HCT116 (cell line): ENCODE measurements around the gene LHCGR. TPM values are rescaled to one million over a fixed set of nuclear protein-coding genes. Genes with fewer than 3 reads are reported as not detected.

Experiments
- ATAC-seq: fragments of 200-7000 bp; cut with Tn5 transposase; 2 replicates; pipeline ENCODE4 v1.9.1; 2020; ENCODE audit warnings: mild to moderate bottlenecking, moderate library complexity
- BruUV-seq: library from RNA; stranded (reverse); fragments of 400-500 nt; replicated peaks from 2 replicates; lab custom pipeline; 2021; lab: Mats Ljungman, UMichigan
- CTCF ChIA-PET: fragments of 300-600 bp; sonication (Branson Sonifier 250); formaldehyde crosslinking; loops from one replicate; lab custom pipeline; 2021; ENCODE audit warnings: antibody characterized with exemption; lab: Charles Lee
- POLR2A ChIA-PET: fragments of 300-600, 350-600 bp; sonication (Branson Sonifier 250); formaldehyde crosslinking; loops from one replicate; lab custom pipeline; 2021; ENCODE audit warnings: antibody characterized with exemption; lab: Charles Lee
- RAD21 ChIA-PET, 2 experiments: fragments of 300-600 bp; sonication (Branson Sonifier 250); formaldehyde crosslinking; loops; one replicate each; lab custom pipeline; 2023; ENCODE audit warnings: low total read pairs in 2 of 2; ENCODE audit not compliant: uncharacterized antibody in 2 of 2, unreplicated experiment in 2 of 2, low non-redundant PET in 1 of 2; lab: Charles Lee
- DNase-seq: peaks from one replicate; pipeline ENCODE4 v3.0.0-alpha.2; 2010; ENCODE audit warnings: low read depth, low spot score
- H2AFZ ChIP-seq: fragments of 200-600 bp; shearing (Covaris generic), sonication (generic); 2 replicates; pipeline ENCODE4 v1.6.1; 2017; ENCODE audit warnings: low read depth, mixed run types, mixed read lengths, antibody characterized with exemption, low read length; ENCODE audit not compliant: poor library complexity, severe bottlenecking
- H3K27ac ChIP-seq: 2 replicates; pipeline ENCODE4 v1.5.1; 2012; ENCODE audit warnings: low read depth, low read length
- H3K27me3 ChIP-seq: fragments of 200-600 bp; sonication (generic); 2 replicates; pipeline ENCODE4 v1.6.1; 2016; ENCODE audit warnings: mixed run types, low read length, mixed read lengths; ENCODE audit not compliant: insufficient read depth
- H3K36me3 ChIP-seq, 2 experiments: fragments of 200-500 bp in 1 of 2; fragments of 200-600 bp in 1 of 2; sonication (Bioruptor generic) in 1 of 2; sonication (generic) in 1 of 2; 2 replicates each; pipeline versions ENCODE4 v1.5.1 to v1.6.1; 2014 to 2016; ENCODE audit warnings: low read length in 2 of 2, inconsistent platforms in 1 of 2, mixed read lengths in 1 of 2, mixed run types in 1 of 2; ENCODE audit not compliant: insufficient read depth in 2 of 2, control insufficient read depth in 1 of 2
- H3K4me1 ChIP-seq, 2 experiments: fragments of 200-600 bp in 1 of 2; sonication (generic) in 1 of 2; 2 replicates each; pipeline versions ENCODE4 v1.5.1 to v1.6.1; 2012 to 2017; ENCODE audit warnings: low read length in 2 of 2, inconsistent platforms in 1 of 2, mild to moderate bottlenecking in 1 of 2, mixed read lengths in 1 of 2, mixed run types in 1 of 2, moderate library complexity in 1 of 2; ENCODE audit not compliant: insufficient read depth in 2 of 2, control insufficient read depth in 1 of 2
- H3K4me2 ChIP-seq: fragments of 200-600 bp; sonication (generic); 2 replicates; pipeline ENCODE4 v1.6.1; 2017; ENCODE audit warnings: mixed run types, low read length, mixed read lengths
- H3K4me3 ChIP-seq, 2 experiments: fragments of 200-600 bp in 1 of 2; sonication (generic) in 1 of 2; replicated peaks in 1 of 2; 2 replicates each; pipeline ENCODE4 v1.5.1; 2011 to 2016; ENCODE audit warnings: low read length in 2 of 2, control low read depth in 1 of 2, low read depth in 1 of 2, mild to moderate bottlenecking in 1 of 2, mixed read lengths in 1 of 2, mixed run types in 1 of 2
- H3K79me2 ChIP-seq: fragments of 200-600 bp; sonication (generic); 2 replicates; pipeline ENCODE4 v1.6.1; 2017; ENCODE audit warnings: mild to moderate bottlenecking, mixed run types, low read length, moderate library complexity, mixed read lengths; ENCODE audit not compliant: insufficient read depth
- H3K9ac ChIP-seq: fragments of 200-600 bp; sonication (generic); 2 replicates; pipeline ENCODE4 v1.6.1; 2016; ENCODE audit warnings: low read length, mixed read lengths
- H3K9me2 ChIP-seq: fragments of 200-600 bp; sonication (generic), shearing (Covaris generic); 2 replicates; pipeline ENCODE4 v1.6.1; 2017; ENCODE audit warnings: mixed run types, mild to moderate bottlenecking, moderate library complexity; ENCODE audit not compliant: insufficient read depth
- H3K9me3 ChIP-seq, 2 experiments: fragments of 200-500 bp in 1 of 2; fragments of 200-600 bp in 1 of 2; sonication (Bioruptor generic) in 1 of 2; sonication (generic) in 1 of 2; 2 replicates each; pipeline ENCODE4 v1.6.1; 2014 to 2017; ENCODE audit warnings: low read length in 2 of 2, mixed read lengths in 2 of 2, inconsistent platforms in 1 of 2, low read depth in 1 of 2, mild to moderate bottlenecking in 1 of 2, mixed run types in 1 of 2, moderate library complexity in 1 of 2; ENCODE audit not compliant: control insufficient read depth in 1 of 2, insufficient read depth in 1 of 2
- H4K20me1 ChIP-seq: fragments of 200-600 bp; sonication (generic), shearing (Covaris generic); 2 replicates; pipeline ENCODE4 v1.6.1; 2017; ENCODE audit warnings: mixed run types, mild to moderate bottlenecking, moderate library complexity; ENCODE audit not compliant: insufficient read depth
- ATF3 ChIP-seq: IDR thresholded peaks from 2 replicates; pipeline ENCODE4 v1.6.1; 2012
- CBX3 ChIP-seq: IDR thresholded peaks from 2 replicates; pipeline ENCODE4 v1.6.1; 2012; ENCODE audit warnings: low read depth
- CEBPB ChIP-seq: IDR thresholded peaks from 2 replicates; pipeline ENCODE4 v1.6.1; 2012; ENCODE audit warnings: low read depth
- CTCF ChIP-seq, 3 experiments: fragments of 200-600 bp in 1 of 3; sonication (generic) in 1 of 3; IDR thresholded peaks in 2 of 3; conservative IDR thresholded peaks in 1 of 3; 2 replicates each; pipeline ENCODE4 v1.5.1; 2012 to 2017; ENCODE audit warnings: low read depth in 2 of 3, low read length in 2 of 3, antibody characterized with exemption in 1 of 3, borderline replicate concordance in 1 of 3, control low read depth in 1 of 3, mild to moderate bottlenecking in 1 of 3, mixed read lengths in 1 of 3, mixed run types in 1 of 3, moderate library complexity in 1 of 3; ENCODE audit not compliant: insufficient read depth in 1 of 3
- ELF1 ChIP-seq: IDR thresholded peaks from 2 replicates; pipeline ENCODE4 v1.6.1; 2012; ENCODE audit warnings: low read depth, borderline replicate concordance
- EZH2 ChIP-seq: fragments of 200-600 bp; sonication (generic); IDR thresholded peaks from 2 replicates; pipeline ENCODE4 v1.6.1; 2017; ENCODE audit warnings: antibody characterized with exemption, mixed run types
- EZH2phosphoT487 ChIP-seq: fragments of 200-600 bp; IDR thresholded peaks from 2 replicates; pipeline ENCODE4 v1.6.1; 2018; ENCODE audit warnings: antibody characterized with exemption, borderline replicate concordance
- JUND ChIP-seq: IDR thresholded peaks from 2 replicates; pipeline ENCODE4 v1.6.1; 2012
- POLR2AphosphoS5 ChIP-seq: IDR thresholded peaks from 2 replicates; pipeline ENCODE4 v1.6.1; 2011; ENCODE audit warnings: mild to moderate bottlenecking, low read depth, low read length, moderate library complexity
- SP1 ChIP-seq: IDR thresholded peaks from 2 replicates; pipeline ENCODE4 v1.6.1; 2012; ENCODE audit warnings: low read depth
- SRF ChIP-seq: IDR thresholded peaks from 2 replicates; pipeline ENCODE4 v1.6.1; 2012; ENCODE audit warnings: low read depth
- TCF7L2 ChIP-seq: IDR thresholded peaks from 2 replicates; pipeline ENCODE4 v1.7.0; 2011; ENCODE audit warnings: borderline replicate concordance, inconsistent platforms; ENCODE audit not compliant: insufficient read depth, insufficient read length; ENCODE audit errors: extremely low read depth
- ZBTB33 ChIP-seq: IDR thresholded peaks from 2 replicates; pipeline ENCODE4 v1.6.1; 2011; ENCODE audit warnings: mild to moderate bottlenecking, low read length, moderate library complexity; ENCODE audit not compliant: insufficient replicate concordance; ENCODE audit errors: extremely low read depth
- ZFX ChIP-seq: fragments of 450-650 bp; IDR thresholded peaks from 2 replicates; pipeline ENCODE4 v1.6.1; 2017
- ZNF274 ChIP-seq: fragments of 200-500 bp; sonication (Bioruptor generic); IDR thresholded peaks from 2 replicates; pipeline ENCODE4 v1.6.1; 2014; ENCODE audit warnings: mild to moderate bottlenecking, low read depth, low read length, inconsistent platforms
- intact Hi-C: fragments of 100-400 bp; cut with micrococcal nuclease; formaldehyde crosslinking; loops from 2 replicates; pipeline ENCODE4 v1.10.0; 2022
- total RNA-seq: library from RNA; stranded (reverse); gene quantifications from one replicate; pipeline ENCODE4 v1.2.1, GENCODE V29; 2021; ENCODE audit not compliant: unreplicated experiment

LHCGR gene
- total RNA-seq, 1 experiment from 2014 or later, result not detected

GRCh38 chr2:48712151-48712550 is 43.4 kb downstream of the LHCGR start:
- Histone ChIP-seq H3K4me1 (peaks cover 0 to 4% of the 10 kb centered on the region in 2 experiments; a peak in 1 of 4 replicates), H3K4me3 (no peak overlapping the region), H3K9me2 (no peaks in the 10 kb centered on the region), H3K27ac (no peak overlapping the region), H4K20me1 (no peaks in the 10 kb centered on the region), H2AFZ (no peak overlapping the region), H3K36me3 (no peaks in the 10 kb centered on the region), H3K9ac (no peak overlapping the region), H3K79me2 (no peaks in the 10 kb centered on the region), H3K4me2 (no peak overlapping the region), H3K27me3 (peaks cover 39% of the 10 kb centered on the region), H3K9me3 (no peaks in the 10 kb centered on the region)
- CTCF ChIA-PET, result no interaction called here
- RAD21 ChIA-PET, result no interaction called here
- intact Hi-C loops, result no loop called here
- POLR2A ChIA-PET, result no interaction called here
- TF ChIP-seq ZFX, result no peak
- TF ChIP-seq ATF3, result no peak
- no peak for TF ChIP-seq CEBPB
- no peak for TF ChIP-seq CBX3
- TF ChIP-seq ZNF274, result no peak
- TF ChIP-seq EZH2phosphoT487, result no peak
- TF ChIP-seq SP1, result no peak
- TF ChIP-seq EZH2, result no peak
- no peak for TF ChIP-seq SRF
- TF ChIP-seq JUND, result no peak
- TF ChIP-seq ZBTB33, result no peak
- no peak for TF ChIP-seq CTCF (IDR thresholded peaks at IDR 0.05 in 2 of 3, conservative IDR thresholded peaks at IDR 0.05 in 1 of 3; ENCODE audit: borderline replicate concordance in 1 of 3, insufficient read depth in 1 of 3, low read depth in 2 of 3, low read length in 2 of 3)
- TF ChIP-seq ELF1, result no peak
- no peak for TF ChIP-seq POLR2AphosphoS5
- no peak for TF ChIP-seq TCF7L2
- no TSS peak for BruUV-seq
- ATAC-seq, result no peak
- DNase-seq, result no peak
